ENCODE results near the gene FYB1.

- TF ChIP-seq POLR2A (IDR thresholded peaks at IDR 0.05) (no peak), CTCF (IDR thresholded peaks at IDR 0.05) (no peak)
Measured at GRCh38 chr5:39201781-39202596, 17.4 kb downstream of the FYB1 start.

All from esophagus squamous epithelium (tissue), 4 donors.